Measurements from ENCODE around the gene KLK1.

DNA sequence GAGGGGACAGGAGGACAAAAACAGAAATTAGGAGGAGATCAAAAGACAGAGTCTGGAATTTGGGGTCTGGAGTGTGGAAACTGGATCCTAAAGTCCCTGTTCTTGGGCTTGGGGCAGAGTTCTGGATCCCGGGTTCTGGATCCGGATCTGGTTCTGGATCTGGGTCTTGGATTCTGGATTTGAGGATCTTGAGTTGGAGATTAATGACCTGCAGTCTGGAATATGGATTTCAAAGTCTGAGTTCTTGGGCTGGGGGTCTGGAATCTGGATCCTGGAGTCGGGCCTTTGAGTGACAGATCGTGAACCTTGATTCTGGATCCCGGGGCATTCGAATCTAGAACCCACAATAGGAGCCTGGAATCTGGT, 10.2 kb upstream of the KLK1 start:
- TF ChIP-seq CTCF (IDR thresholded peaks at IDR 0.05) (no peak), EP300 (IDR thresholded peaks at IDR 0.05) (no peak), POLR2A (IDR thresholded peaks at IDR 0.05) (no peak)

Measured in tibial nerve (tissue), 4 donors.